HepG2 (cell line): Measurements from ENCODE around the gene CNNM3. TPM values are rescaled to one million over a fixed set of nuclear protein-coding genes. Genes with fewer than 3 reads are reported as not detected.

Experiments used
- DNMT3B ChIP-seq: conservative IDR thresholded peaks from 2 replicates; pipeline ENCODE4 v1.6.1; 2016; ENCODE audit warnings: missing biosample characterization, control low read depth
- FIP1L1 ChIP-seq: fragments of 200-400 bp; formaldehyde crosslinking; IDR thresholded peaks from 2 replicates; pipeline ENCODE4 v1.6.1; 2018; ENCODE audit warnings: low read depth, mild to moderate bottlenecking, low read length, moderate library complexity, borderline replicate concordance; ENCODE audit not compliant: insufficient read depth
- GABPA ChIP-seq, 2 experiments: IDR thresholded peaks; 2 replicates each; pipeline ENCODE4 v1.6.1; 2011 to 2016; ENCODE audit warnings: low read depth in 2 of 2, low read length in 1 of 2, missing biosample characterization in 1 of 2, missing genetic modification characterization in 1 of 2
- HOXA5 ChIP-seq: sonication (generic); formaldehyde crosslinking; IDR thresholded peaks from 2 replicates; pipeline ENCODE4 v1.4.0; 2020; ENCODE audit warnings: missing genetic modification reagents
- HOXA7 ChIP-seq: sonication (generic); formaldehyde crosslinking; IDR thresholded peaks from 2 replicates; pipeline ENCODE4 v1.8.1; 2022; ENCODE audit warnings: mild to moderate bottlenecking, missing genetic modification reagents, moderate library complexity
- KLF13 ChIP-seq: sonication (generic); formaldehyde crosslinking; IDR thresholded peaks from 2 replicates; pipeline ENCODE4 v1.4.0; 2020; ENCODE audit warnings: mild to moderate bottlenecking, missing genetic modification reagents
- PAF1 ChIP-seq: IDR thresholded peaks from 2 replicates; pipeline ENCODE4 v1.6.1; 2016; ENCODE audit warnings: missing genetic modification reagents, missing compliant biosample characterization
- PAWR ChIP-seq: sonication (generic); formaldehyde crosslinking; IDR thresholded peaks from 2 replicates; pipeline ENCODE4 v1.4.0; 2020; ENCODE audit warnings: missing genetic modification reagents, mild to moderate bottlenecking, borderline replicate concordance
- PHF20 ChIP-seq: sonication (generic); formaldehyde crosslinking; IDR thresholded peaks from 2 replicates; pipeline ENCODE4 v1.5.0; 2020; ENCODE audit warnings: mild to moderate bottlenecking, missing genetic modification reagents
- SOX6 ChIP-seq, 2 experiments: fragments of 450-650 bp in 1 of 2; sonication (generic) in 1 of 2; formaldehyde crosslinking in 1 of 2; IDR thresholded peaks; 2 replicates each; pipeline versions ENCODE4 v1.4.0 to v1.6.1; 2017 to 2020; ENCODE audit warnings: antibody characterized with exemption in 1 of 2, mild to moderate bottlenecking in 1 of 2, missing genetic modification reagents in 1 of 2
- SUZ12 ChIP-seq: fragments of 150-350 bp; IDR thresholded peaks from 2 replicates; pipeline ENCODE4 v1.6.1; 2014; ENCODE audit warnings: low read depth, low read length
- ZNF607 ChIP-seq: sonication (generic); formaldehyde crosslinking; IDR thresholded peaks from 2 replicates; pipeline ENCODE4 v1.5.1; 2020; ENCODE audit warnings: missing genetic modification reagents, mild to moderate bottlenecking, borderline replicate concordance
- ZNF782 ChIP-seq: sonication (generic); formaldehyde crosslinking; IDR thresholded peaks from 2 replicates; pipeline ENCODE4 v1.4.0; 2020; ENCODE audit warnings: missing genetic modification reagents, mild to moderate bottlenecking, borderline replicate concordance
- polyA plus RNA-seq, 8 experiments: library from polyadenylated mRNA; depleted of rRNA in 3 of 8; stranded (reverse) in 7 of 8; unstranded in 1 of 8; fragments of >200 nt; fragmentation: Illumina TruSeq in 4 of 8; extraction: Trizol in 4 of 8; gene quantifications; 2 replicates each; pipeline versions ENCODE4 v1.2.1 to v1.2.3, GENCODE V29; 2011 to 2016; ENCODE audit warnings: low read depth in 4 of 8, missing spikeins in 1 of 8, mixed read lengths in 1 of 8; ENCODE audit not compliant: insufficient read depth in 1 of 8
- total RNA-seq, 5 experiments: library from RNA; depleted of rRNA; stranded (reverse); fragments of >200 nt; fragmentation: Illumina TruSeq; extraction: Trizol; gene quantifications; 2 replicates each; pipeline ENCODE4 v1.2.3, GENCODE V29; 2016; ENCODE audit warnings: low read depth in 1 of 5
- TF ChIP-seq, protein P1 (sequence below): sonication (generic); formaldehyde crosslinking; IDR thresholded peaks from 2 replicates; pipeline ENCODE4 v1.4.0; 2020; ENCODE audit warnings: low read depth, mild to moderate bottlenecking, missing genetic modification reagents
- TF ChIP-seq, protein P2 (sequence below): sonication (generic); formaldehyde crosslinking; IDR thresholded peaks from 2 replicates; pipeline ENCODE4 v1.4.0; 2020; ENCODE audit warnings: missing genetic modification reagents
- TF ChIP-seq, protein P3 (sequence below): sonication (generic); formaldehyde crosslinking; IDR thresholded peaks from 2 replicates; pipeline ENCODE4 v1.8.1; 2023; ENCODE audit warnings: missing genetic modification reagents, inconsistent platforms, borderline replicate concordance
- TF ChIP-seq, protein P4 (sequence below): sonication (generic); formaldehyde crosslinking; IDR thresholded peaks from 2 replicates; pipeline ENCODE4 v1.4.0; 2020; ENCODE audit warnings: missing genetic modification reagents

Gene CNNM3
- total and polyA plus RNA-seq, 2 of the 13 experiments (the other 11 are each of a cell fraction or from before 2014, with no cell fraction given), result 21.2 to 27.9 TPM

DNA sequence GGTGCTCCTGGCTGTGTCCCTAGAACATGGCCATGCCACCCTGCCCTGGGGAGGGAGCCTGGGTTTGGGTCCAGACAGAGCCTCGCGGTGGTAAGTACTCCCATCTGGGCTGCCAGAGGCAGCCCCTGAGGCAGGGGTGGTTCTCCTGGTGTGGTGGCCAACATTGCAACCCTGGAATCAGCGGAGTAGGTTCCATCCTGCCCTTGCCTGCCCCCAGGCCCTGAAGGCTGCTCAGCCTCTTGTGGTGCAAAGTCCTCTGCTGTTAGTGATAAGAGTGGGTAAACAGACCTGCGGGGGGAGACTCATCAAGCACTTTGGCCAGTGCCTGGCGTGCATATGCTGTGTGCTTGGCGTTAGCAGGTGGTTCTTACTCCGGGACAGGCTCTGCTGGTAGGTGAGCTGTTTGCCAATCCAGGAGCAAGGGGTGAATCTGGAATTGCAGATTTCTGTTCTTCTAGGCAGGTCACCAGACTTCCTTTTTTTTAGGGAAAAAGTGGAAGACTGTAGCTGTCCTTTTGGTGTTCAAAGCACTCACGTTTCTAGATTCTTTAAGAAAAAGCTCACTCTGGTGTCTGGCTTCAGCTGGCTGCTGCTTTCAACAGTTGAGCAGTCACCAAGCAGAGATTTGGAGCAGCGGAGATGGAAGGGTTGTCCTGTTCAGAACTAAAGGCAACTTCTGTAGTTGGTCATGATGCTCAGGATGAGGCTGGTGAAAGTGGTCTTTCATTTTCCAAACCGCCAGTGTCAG is 3.2 kb downstream of the CNNM3 start (continued):
- TF ChIP-seq SOX6 (IDR thresholded peaks at IDR 0.05) (no peak), SOX6 (CRISPR knock-in tag; IDR thresholded peaks at IDR 0.05) (peak; percentile 90), ZNF607 (CRISPR knock-in tag) (no peak; the same call in 1 of the 2 replicates), KLF13 (CRISPR knock-in tag) (peak; percentile 20; the same call in 1 of the 2 replicates), FIP1L1 (0 out of 2 replicates have a peak, but pooled peaks have one; percentile 57), PAWR (CRISPR knock-in tag) (peak; percentile 70; the same call in 1 of the 2 replicates), SUZ12 (no peak), HOXA5 (CRISPR knock-in tag) (peak; percentile 91), DNMT3B (CRISPR knock-in tag) (peak; percentile 94; the same call in 1 of the 2 replicates), PAF1 (CRISPR knock-in tag) (peak; percentile 82; the same call in 1 of the 2 replicates), GABPA (IDR thresholded peaks at IDR 0.05; ENCODE audit: low read depth, low read length) (no peak), GABPA (CRISPR knock-in tag; IDR thresholded peaks at IDR 0.05; ENCODE audit: low read depth) (peak; percentile 49; the same call in 1 of the 2 replicates), HOXA7 (CRISPR knock-in tag) (no peak), ZNF782 (CRISPR knock-in tag) (peak; percentile 48; the same call in 1 of the 2 replicates), PHF20 (CRISPR knock-in tag) (peak; percentile 40; the same call in 1 of the 2 replicates)
- TF ChIP-seq, protein P1, sequence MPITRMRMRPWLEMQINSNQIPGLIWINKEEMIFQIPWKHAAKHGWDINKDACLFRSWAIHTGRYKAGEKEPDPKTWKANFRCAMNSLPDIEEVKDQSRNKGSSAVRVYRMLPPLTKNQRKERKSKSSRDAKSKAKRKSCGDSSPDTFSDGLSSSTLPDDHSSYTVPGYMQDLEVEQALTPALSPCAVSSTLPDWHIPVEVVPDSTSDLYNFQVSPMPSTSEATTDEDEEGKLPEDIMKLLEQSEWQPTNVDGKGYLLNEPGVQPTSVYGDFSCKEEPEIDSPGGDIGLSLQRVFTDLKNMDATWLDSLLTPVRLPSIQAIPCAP (CRISPR knock-in tag), result no peak
- TF ChIP-seq, protein P2, sequence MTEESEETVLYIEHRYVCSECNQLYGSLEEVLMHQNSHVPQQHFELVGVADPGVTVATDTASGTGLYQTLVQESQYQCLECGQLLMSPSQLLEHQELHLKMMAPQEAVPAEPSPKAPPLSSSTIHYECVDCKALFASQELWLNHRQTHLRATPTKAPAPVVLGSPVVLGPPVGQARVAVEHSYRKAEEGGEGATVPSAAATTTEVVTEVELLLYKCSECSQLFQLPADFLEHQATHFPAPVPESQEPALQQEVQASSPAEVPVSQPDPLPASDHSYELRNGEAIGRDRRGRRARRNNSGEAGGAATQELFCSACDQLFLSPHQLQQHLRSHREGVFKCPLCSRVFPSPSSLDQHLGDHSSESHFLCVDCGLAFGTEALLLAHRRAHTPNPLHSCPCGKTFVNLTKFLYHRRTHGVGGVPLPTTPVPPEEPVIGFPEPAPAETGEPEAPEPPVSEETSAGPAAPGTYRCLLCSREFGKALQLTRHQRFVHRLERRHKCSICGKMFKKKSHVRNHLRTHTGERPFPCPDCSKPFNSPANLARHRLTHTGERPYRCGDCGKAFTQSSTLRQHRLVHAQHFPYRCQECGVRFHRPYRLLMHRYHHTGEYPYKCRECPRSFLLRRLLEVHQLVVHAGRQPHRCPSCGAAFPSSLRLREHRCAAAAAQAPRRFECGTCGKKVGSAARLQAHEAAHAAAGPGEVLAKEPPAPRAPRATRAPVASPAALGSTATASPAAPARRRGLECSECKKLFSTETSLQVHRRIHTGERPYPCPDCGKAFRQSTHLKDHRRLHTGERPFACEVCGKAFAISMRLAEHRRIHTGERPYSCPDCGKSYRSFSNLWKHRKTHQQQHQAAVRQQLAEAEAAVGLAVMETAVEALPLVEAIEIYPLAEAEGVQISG (CRISPR knock-in tag), result peak; percentile 92
- TF ChIP-seq, protein P3, sequence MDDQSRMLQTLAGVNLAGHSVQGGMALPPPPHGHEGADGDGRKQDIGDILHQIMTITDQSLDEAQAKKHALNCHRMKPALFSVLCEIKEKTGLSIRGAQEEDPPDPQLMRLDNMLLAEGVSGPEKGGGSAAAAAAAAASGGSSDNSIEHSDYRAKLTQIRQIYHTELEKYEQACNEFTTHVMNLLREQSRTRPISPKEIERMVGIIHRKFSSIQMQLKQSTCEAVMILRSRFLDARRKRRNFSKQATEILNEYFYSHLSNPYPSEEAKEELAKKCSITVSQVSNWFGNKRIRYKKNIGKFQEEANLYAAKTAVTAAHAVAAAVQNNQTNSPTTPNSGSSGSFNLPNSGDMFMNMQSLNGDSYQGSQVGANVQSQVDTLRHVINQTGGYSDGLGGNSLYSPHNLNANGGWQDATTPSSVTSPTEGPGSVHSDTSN (CRISPR knock-in tag), result no peak
- TF ChIP-seq, protein P4, sequence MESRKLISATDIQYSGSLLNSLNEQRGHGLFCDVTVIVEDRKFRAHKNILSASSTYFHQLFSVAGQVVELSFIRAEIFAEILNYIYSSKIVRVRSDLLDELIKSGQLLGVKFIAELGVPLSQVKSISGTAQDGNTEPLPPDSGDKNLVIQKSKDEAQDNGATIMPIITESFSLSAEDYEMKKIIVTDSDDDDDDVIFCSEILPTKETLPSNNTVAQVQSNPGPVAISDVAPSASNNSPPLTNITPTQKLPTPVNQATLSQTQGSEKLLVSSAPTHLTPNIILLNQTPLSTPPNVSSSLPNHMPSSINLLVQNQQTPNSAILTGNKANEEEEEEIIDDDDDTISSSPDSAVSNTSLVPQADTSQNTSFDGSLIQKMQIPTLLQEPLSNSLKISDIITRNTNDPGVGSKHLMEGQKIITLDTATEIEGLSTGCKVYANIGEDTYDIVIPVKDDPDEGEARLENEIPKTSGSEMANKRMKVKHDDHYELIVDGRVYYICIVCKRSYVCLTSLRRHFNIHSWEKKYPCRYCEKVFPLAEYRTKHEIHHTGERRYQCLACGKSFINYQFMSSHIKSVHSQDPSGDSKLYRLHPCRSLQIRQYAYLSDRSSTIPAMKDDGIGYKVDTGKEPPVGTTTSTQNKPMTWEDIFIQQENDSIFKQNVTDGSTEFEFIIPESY, result peak; percentile 85
